NCI-H345 (cell line): ENCODE data around the gene YPEL2.
A peak's percentile ranks its signal among the peaks of the same experiment; 100 is the strongest.

ENCODE experiments used
- DNase-seq: peaks from one replicate; lab custom pipeline; 2025; lab: John Stamatoyannopoulos, UW

Gene YPEL2

GRCh38 chr17:59433586-59433985 lies 102.1 kb downstream of the YPEL2 start:
- no peak for DNase-seq

DNA sequence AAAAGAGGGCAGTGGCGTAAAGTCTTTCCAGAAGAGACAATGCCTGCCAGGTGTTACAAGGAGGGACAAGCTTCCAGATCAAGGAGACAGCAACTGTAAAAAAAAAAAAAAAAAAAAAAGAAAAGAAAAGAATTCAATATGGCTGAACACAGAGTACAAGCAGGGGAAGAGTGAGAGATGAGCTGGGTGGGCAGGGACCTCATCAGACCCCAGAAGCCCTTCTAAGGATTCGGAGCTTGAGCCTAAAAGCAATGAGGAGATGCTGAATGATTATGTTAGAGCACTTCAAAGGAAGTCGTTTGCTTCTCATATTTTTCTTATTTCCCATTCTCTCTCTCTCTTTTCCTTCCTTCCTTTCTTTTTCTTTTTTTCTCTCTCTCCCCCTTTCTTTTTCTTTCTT lies 103.0 kb downstream of the YPEL2 start:
- DNase-seq: no peak

DNA sequence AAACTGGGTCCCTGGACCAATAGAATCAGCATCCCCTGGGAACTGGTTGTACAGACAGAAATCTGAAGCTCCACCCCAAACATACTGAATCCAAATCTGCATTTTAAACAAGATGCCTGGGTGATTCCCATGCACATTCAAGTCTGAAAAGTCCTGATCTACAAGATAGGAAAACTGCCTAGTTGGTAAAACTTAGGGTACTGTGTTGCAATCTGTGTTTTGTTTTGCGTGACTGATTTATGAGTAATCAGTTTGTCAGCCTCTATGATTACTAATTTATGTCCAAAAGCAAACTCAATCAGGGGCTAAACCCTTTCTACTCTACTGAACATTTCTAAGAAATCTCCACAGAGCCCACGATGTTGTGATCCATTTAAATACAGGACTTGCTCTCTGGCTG lies 103.8 kb downstream of the YPEL2 start:
- no peak for DNase-seq

GRCh38 chr17:59436900-59437299 lies 105.4 kb downstream of the YPEL2 start:
- no peak for DNase-seq

GRCh38 chr17:59437791-59438281 lies 106.4 kb downstream of the YPEL2 start:
- DNase-seq: no peak

DNA sequence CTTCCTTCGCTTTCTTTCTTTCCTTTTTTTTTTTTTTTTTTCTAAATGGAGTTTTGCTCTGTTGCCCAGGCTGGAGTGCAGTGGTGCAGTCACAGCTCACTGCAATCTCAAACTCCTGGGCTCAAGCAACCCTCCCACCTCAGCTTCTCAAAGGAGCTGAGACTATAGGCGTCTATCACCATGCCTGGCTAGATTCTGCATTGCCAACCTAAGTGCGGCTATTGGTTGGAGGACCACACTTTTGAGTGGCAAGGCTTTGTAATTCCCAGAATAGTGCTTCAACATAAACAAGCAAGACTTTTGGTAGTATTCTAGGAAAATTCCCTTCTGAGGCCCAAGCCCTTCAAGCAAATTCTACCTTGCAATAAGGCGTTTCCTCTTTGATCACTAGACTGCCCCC lies 107.8 kb downstream of the YPEL2 start:
- no peak for DNase-seq

GRCh38 chr17:59439741-59440211 lies 108.3 kb downstream of the YPEL2 start:
- DNase-seq: no peak

DNA sequence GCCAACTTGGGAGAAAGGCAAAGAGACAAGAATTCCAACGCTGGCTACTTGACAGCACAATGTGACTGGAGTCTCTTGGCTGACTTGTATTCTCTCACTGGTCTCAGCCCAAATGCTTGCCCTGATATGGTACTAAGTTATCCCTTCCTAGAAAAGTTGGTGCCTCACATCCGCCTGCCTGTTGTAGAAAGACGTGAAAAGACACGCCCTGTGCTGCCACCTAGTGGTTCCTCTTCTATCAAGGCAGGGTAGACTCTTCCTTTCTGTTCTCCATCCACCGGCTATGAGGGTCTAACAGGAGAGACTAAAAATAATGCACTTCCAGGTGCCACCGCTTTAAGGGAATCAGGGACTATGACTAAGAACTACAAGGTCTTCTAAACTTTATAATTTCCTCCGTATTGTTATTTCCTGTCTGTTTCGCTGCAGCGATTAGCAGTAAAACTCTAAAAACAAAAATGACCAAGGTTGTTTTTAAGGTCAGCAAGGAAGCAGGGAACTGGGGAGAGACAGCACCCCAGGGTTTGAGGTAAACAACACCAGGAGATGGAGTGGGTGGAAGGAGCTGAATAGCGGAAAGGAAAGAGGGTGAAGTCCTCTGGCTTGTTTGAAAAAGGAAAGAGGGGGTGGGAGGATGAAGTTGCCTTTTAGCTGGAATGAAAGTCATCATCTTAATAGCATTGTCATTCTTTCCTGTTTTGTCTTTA lies 109.5 kb downstream of the YPEL2 start:
- DNase-seq: peak; percentile 82

GRCh38 chr17:59441464-59442096 lies 110.1 kb downstream of the YPEL2 start:
- no peak for DNase-seq

GRCh38 chr17:59443106-59443505 lies 111.7 kb downstream of the YPEL2 start:
- no peak for DNase-seq
